MM.1S (cell line): ENCODE data around the gene OPTN.

Experiments used
- DNase-seq: peaks from one replicate; pipeline ENCODE4 v3.0.0-alpha.2; 2015
- H2AFZ ChIP-seq: fragments of 300-600 bp; sonication (generic); 2 replicates; pipeline ENCODE4 v1.6.0; 2016; ENCODE audit warnings: antibody characterized with exemption, low read length
- H3F3A ChIP-seq: fragments of 300-600 bp; sonication (generic); 2 replicates; pipeline ENCODE4 v1.6.1; 2016; ENCODE audit warnings: mild to moderate bottlenecking, antibody characterized with exemption, low read length, moderate library complexity, mixed read lengths; ENCODE audit not compliant: insufficient read depth
- H3K27ac ChIP-seq: fragments of 300-600 bp; sonication (generic); 2 replicates; pipeline ENCODE4 v1.5.1; 2016; ENCODE audit warnings: mild to moderate bottlenecking, low read length
- H3K27me3 ChIP-seq: fragments of 300-600 bp; sonication (generic); replicated peaks from 2 replicates; pipeline ENCODE4 v1.6.0; 2016; ENCODE audit warnings: low read length; ENCODE audit not compliant: insufficient read depth
- H3K36me3 ChIP-seq: fragments of 300-600 bp; sonication (generic); replicated peaks from 2 replicates; pipeline ENCODE4 v1.6.1; 2016; ENCODE audit warnings: mild to moderate bottlenecking, low read length, mixed read lengths; ENCODE audit not compliant: insufficient read depth
- H3K4me1 ChIP-seq: fragments of 300-600 bp; sonication (generic); 2 replicates; pipeline ENCODE4 v1.6.1; 2016; ENCODE audit warnings: low read length, mixed read lengths
- H3K4me2 ChIP-seq: fragments of 300-600 bp; sonication (generic); 2 replicates; pipeline ENCODE4 v1.6.0; 2016; ENCODE audit warnings: low read depth, low read length
- H3K4me3 ChIP-seq: fragments of 300-600 bp; sonication (generic); 2 replicates; pipeline ENCODE4 v1.5.1; 2016; ENCODE audit warnings: low read length, mixed read lengths
- H3K79me2 ChIP-seq: fragments of 300-600 bp; sonication (generic); 2 replicates; pipeline ENCODE4 v1.6.1; 2016; ENCODE audit warnings: mixed run types, low read length, mixed read lengths
- H3K9ac ChIP-seq: fragments of 300-600 bp; sonication (generic); 2 replicates; pipeline ENCODE4 v1.6.1; 2016; ENCODE audit warnings: low read length, mixed read lengths
- H3K9me2 ChIP-seq: fragments of 300-600 bp; sonication (generic); replicated peaks from 2 replicates; pipeline ENCODE4 v1.6.1; 2016; ENCODE audit warnings: mild to moderate bottlenecking, low read length, mixed read lengths; ENCODE audit not compliant: insufficient read depth
- H3K9me3 ChIP-seq: fragments of 300-600 bp; sonication (generic); replicated peaks from 2 replicates; pipeline ENCODE4 v1.6.1; 2016; ENCODE audit warnings: mild to moderate bottlenecking, low read length, mixed read lengths; ENCODE audit not compliant: insufficient read depth
- H4K20me1 ChIP-seq: fragments of 300-600 bp; sonication (generic); 2 replicates; pipeline ENCODE4 v1.6.1; 2016; ENCODE audit warnings: mild to moderate bottlenecking, low read length, moderate library complexity, mixed read lengths; ENCODE audit not compliant: insufficient read depth
- CTCF ChIP-seq: fragments of 300-600 bp; sonication (generic); IDR thresholded peaks from 2 replicates; pipeline ENCODE4 v1.5.1; 2016; ENCODE audit warnings: antibody characterized with exemption, low read length, mixed read lengths
- EZH2 ChIP-seq: fragments of 300-600 bp; sonication (generic); optimal IDR thresholded peaks from 2 replicates; pipeline ENCODE3; 2017; ENCODE audit warnings: low read depth, mild to moderate bottlenecking, antibody characterized with exemption, low read length, mixed read lengths
- EZH2phosphoT487 ChIP-seq: fragments of 300-600 bp; sonication (generic); IDR thresholded peaks from 2 replicates; pipeline ENCODE4 v1.6.1; 2018; ENCODE audit warnings: antibody characterized with exemption, low read length

The OPTN gene

GRCh38 chr10:13139150-13139549 lies 39.2 kb downstream of the OPTN start:
- DNase-seq = no peak
- Histone ChIP-seq H3K9ac (no peak overlapping the region), H2AFZ (no peak overlapping the region), H3K9me2 (no peaks in the 10 kb centered on the region), H3K36me3 (no peaks in the 10 kb centered on the region), H3K9me3 (no peaks in the 10 kb centered on the region), H3K4me1 (no peaks in the 10 kb centered on the region), H3K4me2 (no peak overlapping the region), H3K4me3 (no peak overlapping the region), H3K79me2 (no peaks in the 10 kb centered on the region), H3K27me3 (no peaks in the 10 kb centered on the region), H3F3A (no peaks in the 10 kb centered on the region), H3K27ac (no peak overlapping the region), H4K20me1 (no peaks in the 10 kb centered on the region)
- TF ChIP-seq CTCF (no peak), EZH2 (no peak)

DNA sequence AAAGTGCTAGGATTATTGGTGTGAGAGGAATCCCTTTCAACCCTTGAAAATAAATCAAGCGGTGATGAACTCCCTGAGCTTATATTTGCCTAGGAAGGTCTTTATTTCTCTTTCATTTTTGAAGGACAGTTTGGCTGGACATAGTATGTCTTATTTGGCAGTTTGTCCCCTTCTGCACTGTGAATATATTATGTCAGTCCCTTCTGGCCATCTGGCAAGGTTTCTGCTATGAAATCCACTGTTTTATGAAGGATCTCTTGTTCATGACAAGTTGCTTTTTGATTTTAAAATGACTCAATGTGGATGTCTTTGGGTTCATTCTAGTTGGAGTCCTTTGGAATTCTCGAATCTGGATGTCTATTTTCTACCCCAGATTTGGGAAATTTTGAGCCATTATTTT lies 39.7 kb downstream of the OPTN start:
- Histone ChIP-seq H3K4me1 (no peaks in the 10 kb centered on the region), H3K4me2 (no peak overlapping the region), H3K79me2 (no peaks in the 10 kb centered on the region), H3K9me3 (no peaks in the 10 kb centered on the region), H3K4me3 (no peak overlapping the region), H4K20me1 (no peaks in the 10 kb centered on the region), H3K36me3 (no peaks in the 10 kb centered on the region), H3K27ac (no peak overlapping the region), H3K9me2 (no peaks in the 10 kb centered on the region), H2AFZ (no peak overlapping the region), H3K9ac (no peak overlapping the region), H3F3A (no peaks in the 10 kb centered on the region), H3K27me3 (no peaks in the 10 kb centered on the region)
- TF ChIP-seq EZH2phosphoT487 (no peak), EZH2 (no peak), CTCF (no peak)
- DNase-seq = no peak

DNA sequence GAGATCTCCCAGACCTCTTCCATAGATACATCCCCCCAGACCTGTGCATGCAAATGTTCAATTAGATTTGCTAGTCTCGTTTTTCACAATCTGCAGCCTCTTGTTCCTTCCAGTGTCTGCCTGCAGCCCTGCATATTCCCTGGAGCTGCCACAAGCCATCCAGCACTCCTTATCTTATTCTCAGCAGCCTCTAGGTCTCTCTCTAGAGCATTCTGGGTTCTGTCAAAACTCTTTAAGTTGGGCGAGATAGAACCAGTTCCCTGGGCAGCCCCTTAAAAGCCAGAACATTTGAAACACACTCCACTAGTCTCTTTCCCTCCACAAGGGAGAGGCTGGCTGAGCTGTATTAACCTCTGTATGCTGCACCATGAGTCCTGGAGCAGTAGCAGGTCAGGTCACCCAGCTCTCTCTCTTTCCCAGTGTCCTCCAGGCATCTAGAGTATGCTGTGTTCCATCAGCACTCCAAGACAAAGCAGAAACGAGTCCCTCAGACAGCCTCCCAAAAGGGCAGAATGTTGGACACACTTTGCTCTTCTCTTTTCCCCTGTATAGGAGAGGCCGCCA lies 40.7 kb downstream of the OPTN start:
- no peak overlapping the region for H3K9ac ChIP-seq
- H3K9me3 ChIP-seq = no peaks in the 10 kb centered on the region
- DNase-seq = no peak
- no peaks in the 10 kb centered on the region for H3K36me3 ChIP-seq
- no peak overlapping the region for H2AFZ ChIP-seq
- H3K4me3 ChIP-seq = no peak overlapping the region
- H3K9me2 ChIP-seq = no peaks in the 10 kb centered on the region
- no peak overlapping the region for H3K27ac ChIP-seq
- no peak overlapping the region for H3K4me2 ChIP-seq
- no peaks in the 10 kb centered on the region for H4K20me1 ChIP-seq
- no peaks in the 10 kb centered on the region for H3K4me1 ChIP-seq
- no peaks in the 10 kb centered on the region for H3K27me3 ChIP-seq
- H3F3A ChIP-seq = no peaks in the 10 kb centered on the region
- no peaks in the 10 kb centered on the region for H3K79me2 ChIP-seq
- TF ChIP-seq EZH2phosphoT487 = no peak
- no peak for TF ChIP-seq EZH2
- TF ChIP-seq CTCF = no peak
